ENCODE measurements around the gene TADA3. TPM values are rescaled to one million over a fixed set of nuclear protein-coding genes. Genes with fewer than 3 reads are reported as not detected.
A peak's percentile ranks its signal among the peaks of the same experiment; 100 is the strongest.

TADA3 gene
- total RNA-seq, 1 experiment from 2014 or later, result 49.2 TPM

- H3K9me3 ChIP-seq, result no peaks in the 10 kb centered on the region
- no peaks in the 10 kb centered on the region for H3K27me3 Mint-ChIP-seq (ENCODE audit: insufficient read depth, unreplicated experiment)
- no peaks in the 10 kb centered on the region for H3K27me3 ChIP-seq (replicated peaks; ENCODE audit: control insufficient read depth, insufficient read depth, low read length)
- ChIA-PET CTCF (no interaction called here), POLR2A (no interaction called here)
- no peak for TF ChIP-seq CTCF (IDR thresholded peaks at IDR 0.05; ENCODE audit: insufficient read depth in 1 of 2, low read depth in 1 of 2, low read length in 1 of 2, severe bottlenecking in 1 of 2, unreplicated experiment in 1 of 2)
- H3K36me3 Mint-ChIP-seq (ENCODE audit: insufficient read depth, unreplicated experiment), result peaks cover 28% of the 10 kb centered on the region
- H3K4me3 Mint-ChIP-seq (ENCODE audit: unreplicated experiment), result no peak overlapping the region
- no peak overlapping the region for H3K4me3 ChIP-seq (ENCODE audit: low read depth, low read length)
- no peak for DNase-seq
- no TSS peak for BruUV-seq (replicated peaks)
- H3K4me1 Mint-ChIP-seq (ENCODE audit: low read depth, unreplicated experiment), result peaks cover 6% of the 10 kb centered on the region
- no peak overlapping the region for H3K27ac Mint-ChIP-seq (ENCODE audit: unreplicated experiment)
- H3K9me3 Mint-ChIP-seq (ENCODE audit: unreplicated experiment), result no peaks in the 10 kb centered on the region
- intact Hi-C loops (cut with micrococcal nuclease; ENCODE audit: unreplicated experiment), result no loop called here
- H3K36me3 ChIP-seq (ENCODE audit: control insufficient read depth, insufficient read depth, low read length), result no peaks in the 10 kb centered on the region
- peaks cover 12% of the 10 kb centered on the region for H3K4me1 ChIP-seq
Measured at GRCh38 chr3:9812870-9813483, 20.7 kb upstream of the TADA3 start.

GRCh38 chr3:9810846-9811245 is 18.6 kb upstream of the TADA3 start:
- DNase-seq, result no peak
- no peaks in the 10 kb centered on the region for H3K27me3 ChIP-seq (replicated peaks; ENCODE audit: control insufficient read depth, insufficient read depth, low read length)
- Mint-ChIP-seq H3K4me3 (ENCODE audit: unreplicated experiment) (peak overlapping the region; percentile 47), H3K27ac (ENCODE audit: unreplicated experiment) (peak overlapping the region; percentile 5), H3K36me3 (ENCODE audit: insufficient read depth, unreplicated experiment) (peaks cover 41% of the 10 kb centered on the region), H3K9me3 (ENCODE audit: unreplicated experiment) (no peaks in the 10 kb centered on the region), H3K4me1 (ENCODE audit: low read depth, unreplicated experiment) (peaks cover 6% of the 10 kb centered on the region), H3K27me3 (ENCODE audit: insufficient read depth, unreplicated experiment) (no peaks in the 10 kb centered on the region)
- H3K36me3 ChIP-seq (ENCODE audit: control insufficient read depth, insufficient read depth, low read length), result no peaks in the 10 kb centered on the region
- no TSS peak for BruUV-seq (replicated peaks)
- ChIA-PET CTCF (no interaction called here), POLR2A (no interaction called here)
- peaks cover 12% of the 10 kb centered on the region for H3K4me1 ChIP-seq
- no peak for TF ChIP-seq CTCF (IDR thresholded peaks at IDR 0.05; ENCODE audit: insufficient read depth in 1 of 2, low read depth in 1 of 2, low read length in 1 of 2, severe bottlenecking in 1 of 2, unreplicated experiment in 1 of 2)
- no peak overlapping the region for H3K4me3 ChIP-seq (ENCODE audit: low read depth, low read length)
- intact Hi-C loops (cut with micrococcal nuclease; ENCODE audit: unreplicated experiment), result no loop called here
- H3K9me3 ChIP-seq, result no peaks in the 10 kb centered on the region

DNA sequence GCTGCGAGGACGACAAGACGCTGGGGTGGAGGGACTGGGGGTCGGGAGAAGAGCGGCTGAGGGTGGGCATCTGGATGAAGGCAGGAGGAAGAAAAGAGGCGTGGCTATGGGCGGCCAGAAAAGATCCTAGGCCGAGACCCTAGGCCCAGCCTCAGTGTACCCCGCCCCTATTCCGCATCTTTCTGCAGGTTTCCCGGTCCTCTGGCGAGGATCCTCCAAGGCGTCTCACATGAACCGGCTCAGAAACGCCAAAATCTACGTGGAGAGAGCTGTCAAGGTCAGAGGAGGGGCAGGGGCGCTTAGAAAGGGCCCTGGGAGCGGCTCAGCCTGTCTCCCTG is 18.1 kb upstream of the TADA3 start:
- Histone ChIP-seq H3K9me3 (no peaks in the 10 kb centered on the region), H3K4me1 (peaks cover 12% of the 10 kb centered on the region), H3K27me3 (replicated peaks; ENCODE audit: control insufficient read depth, insufficient read depth, low read length) (no peaks in the 10 kb centered on the region), H3K4me3 (ENCODE audit: low read depth, low read length) (peak overlapping the region; percentile 61), H3K36me3 (ENCODE audit: control insufficient read depth, insufficient read depth, low read length) (no peaks in the 10 kb centered on the region; the same call in 1 of the 2 replicates)
- Mint-ChIP-seq H3K9me3 (ENCODE audit: unreplicated experiment) (no peaks in the 10 kb centered on the region), H3K36me3 (ENCODE audit: insufficient read depth, unreplicated experiment) (peaks cover 45% of the 10 kb centered on the region), H3K4me1 (ENCODE audit: low read depth, unreplicated experiment) (peaks cover 6% of the 10 kb centered on the region), H3K27ac (ENCODE audit: unreplicated experiment) (no peak overlapping the region), H3K27me3 (ENCODE audit: insufficient read depth, unreplicated experiment) (no peaks in the 10 kb centered on the region), H3K4me3 (ENCODE audit: unreplicated experiment) (peak overlapping the region; percentile 47)
- TF ChIP-seq CTCF (IDR thresholded peaks at IDR 0.05; ENCODE audit: insufficient read depth in 1 of 2, low read depth in 1 of 2, low read length in 1 of 2, severe bottlenecking in 1 of 2, unreplicated experiment in 1 of 2), result no peak
- CTCF ChIA-PET, result interaction anchor here (1.0 kb wide), 1 partner anchor 106 kb away, joined by 3 read pairs; the partner anchor contains the start of gene IL17RC
- no TSS peak for BruUV-seq (replicated peaks)
- POLR2A ChIA-PET, result interaction anchor here (1.9 kb wide), 1 partner anchor 18 kb away, joined by 8 read pairs; the partner anchor contains the start of gene ARPC4
- intact Hi-C loops (cut with micrococcal nuclease; ENCODE audit: unreplicated experiment), result no loop called here
- no peak for DNase-seq
